Stimulated activated CD4-positive, alpha-beta T cell treated with anti-CD3 and anti-CD28 coated beads, Interleukin-15, amount 100 ng/mL, for 48 hours (primary cell): ENCODE results near the gene MED1.
A peak's percentile ranks its signal among the peaks of the same experiment; 100 is the strongest.
"Not testable (repeated sequence)": the region's sequence is repeated elsewhere in the genome, so short reads cannot be mapped to it uniquely, and the experiment has no call there.

Experiments
- DNase-seq, 2 donors: peaks; one replicate each; pipeline ENCODE4 v3.0.0-alpha.2; 2020; ENCODE audit warnings: low read depth in 2 of 2

The MED1 gene, protein sequence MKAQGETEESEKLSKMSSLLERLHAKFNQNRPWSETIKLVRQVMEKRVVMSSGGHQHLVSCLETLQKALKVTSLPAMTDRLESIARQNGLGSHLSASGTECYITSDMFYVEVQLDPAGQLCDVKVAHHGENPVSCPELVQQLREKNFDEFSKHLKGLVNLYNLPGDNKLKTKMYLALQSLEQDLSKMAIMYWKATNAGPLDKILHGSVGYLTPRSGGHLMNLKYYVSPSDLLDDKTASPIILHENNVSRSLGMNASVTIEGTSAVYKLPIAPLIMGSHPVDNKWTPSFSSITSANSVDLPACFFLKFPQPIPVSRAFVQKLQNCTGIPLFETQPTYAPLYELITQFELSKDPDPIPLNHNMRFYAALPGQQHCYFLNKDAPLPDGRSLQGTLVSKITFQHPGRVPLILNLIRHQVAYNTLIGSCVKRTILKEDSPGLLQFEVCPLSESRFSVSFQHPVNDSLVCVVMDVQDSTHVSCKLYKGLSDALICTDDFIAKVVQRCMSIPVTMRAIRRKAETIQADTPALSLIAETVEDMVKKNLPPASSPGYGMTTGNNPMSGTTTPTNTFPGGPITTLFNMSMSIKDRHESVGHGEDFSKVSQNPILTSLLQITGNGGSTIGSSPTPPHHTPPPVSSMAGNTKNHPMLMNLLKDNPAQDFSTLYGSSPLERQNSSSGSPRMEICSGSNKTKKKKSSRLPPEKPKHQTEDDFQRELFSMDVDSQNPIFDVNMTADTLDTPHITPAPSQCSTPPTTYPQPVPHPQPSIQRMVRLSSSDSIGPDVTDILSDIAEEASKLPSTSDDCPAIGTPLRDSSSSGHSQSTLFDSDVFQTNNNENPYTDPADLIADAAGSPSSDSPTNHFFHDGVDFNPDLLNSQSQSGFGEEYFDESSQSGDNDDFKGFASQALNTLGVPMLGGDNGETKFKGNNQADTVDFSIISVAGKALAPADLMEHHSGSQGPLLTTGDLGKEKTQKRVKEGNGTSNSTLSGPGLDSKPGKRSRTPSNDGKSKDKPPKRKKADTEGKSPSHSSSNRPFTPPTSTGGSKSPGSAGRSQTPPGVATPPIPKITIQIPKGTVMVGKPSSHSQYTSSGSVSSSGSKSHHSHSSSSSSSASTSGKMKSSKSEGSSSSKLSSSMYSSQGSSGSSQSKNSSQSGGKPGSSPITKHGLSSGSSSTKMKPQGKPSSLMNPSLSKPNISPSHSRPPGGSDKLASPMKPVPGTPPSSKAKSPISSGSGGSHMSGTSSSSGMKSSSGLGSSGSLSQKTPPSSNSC (N-terminal part only)

DNA sequence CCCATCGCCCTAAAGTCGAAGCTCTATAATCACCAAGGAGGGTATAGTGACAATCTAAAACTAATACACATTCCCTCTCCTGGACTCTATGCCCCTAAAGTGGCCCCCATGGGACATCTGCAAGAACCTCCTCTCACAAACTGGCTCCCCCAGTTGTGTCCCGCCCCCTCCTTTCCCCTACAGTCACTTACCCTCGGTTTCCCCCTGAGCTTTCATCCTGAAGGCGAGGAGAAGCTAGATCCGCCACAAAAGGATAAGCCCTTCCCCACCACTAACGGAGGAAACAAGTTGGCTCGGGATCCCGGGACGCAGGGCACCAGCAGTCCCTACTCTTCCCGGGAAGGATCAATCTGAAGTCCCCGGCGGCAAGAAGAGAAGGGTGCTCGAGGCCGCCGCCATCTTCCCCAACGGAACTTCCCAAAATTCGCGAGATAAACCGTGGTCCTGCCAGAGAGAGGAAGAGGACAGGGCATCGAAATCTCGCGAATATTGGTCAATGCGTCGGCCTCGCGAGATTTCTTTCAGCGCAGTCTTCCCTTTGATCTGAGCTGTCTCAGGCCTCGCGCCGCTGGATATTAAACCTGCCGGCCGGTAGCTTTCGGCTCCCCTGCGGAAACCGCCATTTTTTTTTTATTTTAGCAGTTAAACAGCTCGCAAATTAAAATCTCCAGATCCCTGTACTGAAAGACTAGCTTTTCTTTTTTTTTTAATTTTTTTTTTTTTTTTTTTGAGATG is at the start of gene MED1:
Gene MED1, minus strand, starts transcription at position 417 of the 735 bp plus-strand sequence. Its CDS starts 201 bp downstream, at position 216.
- DNase-seq: peak; percentile 89 to 91

DNA sequence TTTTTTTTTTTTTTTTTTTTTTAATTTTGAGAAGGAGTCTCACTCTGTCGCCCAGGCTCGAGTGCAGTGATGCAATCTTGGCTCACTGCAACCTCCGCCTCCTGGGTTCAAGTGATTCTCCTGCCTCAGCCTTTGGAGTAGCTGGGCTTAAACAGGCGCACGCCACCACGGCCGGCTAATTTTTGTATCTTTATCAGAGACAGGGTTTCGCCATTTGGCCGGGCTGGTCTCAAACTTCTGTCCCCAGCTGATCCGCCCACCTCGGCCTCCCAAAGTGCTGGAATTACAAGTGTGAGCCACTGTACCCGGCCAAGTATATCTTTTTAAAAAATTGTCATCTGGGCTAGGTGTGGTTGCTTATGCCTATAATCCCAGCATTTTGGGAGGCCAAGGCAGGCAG is 45.9 kb upstream of the MED1 start:
- DNase-seq: not testable (repeated sequence)

DNA sequence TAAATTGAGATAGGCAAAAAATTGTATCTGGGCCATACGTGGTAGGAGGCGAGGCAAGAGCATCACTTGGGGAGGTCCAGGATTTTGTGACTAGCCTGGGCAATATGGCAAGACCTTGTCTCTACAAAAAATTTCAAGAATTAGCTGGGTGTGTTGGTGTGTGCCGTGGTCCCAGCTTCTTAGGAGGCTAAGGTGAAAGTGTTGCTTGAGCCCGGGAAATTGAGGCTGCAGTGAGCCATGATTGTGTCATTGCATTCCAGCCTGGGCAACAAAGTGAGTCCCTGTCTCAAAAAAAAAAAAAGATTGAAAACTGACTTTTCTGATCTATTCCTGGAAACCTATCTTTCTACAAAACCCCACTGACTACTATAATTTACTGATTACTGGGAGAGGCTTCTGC is 36.9 kb upstream of the MED1 start:
- no peak for DNase-seq

DNA sequence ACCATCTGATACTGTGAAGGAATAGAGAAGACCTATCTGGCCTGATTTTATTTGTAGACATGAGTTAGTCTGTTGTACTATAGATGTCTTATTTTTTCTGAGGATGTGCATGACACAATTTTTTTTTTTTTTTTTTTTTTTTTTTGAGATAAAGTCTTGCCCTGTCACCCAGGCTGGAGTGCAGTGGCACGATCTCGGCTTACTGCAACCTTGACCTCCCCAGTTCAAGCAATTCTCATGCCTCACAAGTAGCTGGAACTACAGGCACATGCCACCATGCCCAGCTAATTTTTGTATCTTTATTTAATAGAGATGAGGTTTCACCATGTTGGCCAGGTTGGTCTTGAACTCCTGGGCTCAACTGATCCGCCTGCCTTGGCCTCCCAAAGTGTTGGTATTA is 36.4 kb upstream of the MED1 start:
- not testable (repeated sequence) for DNase-seq

DNA sequence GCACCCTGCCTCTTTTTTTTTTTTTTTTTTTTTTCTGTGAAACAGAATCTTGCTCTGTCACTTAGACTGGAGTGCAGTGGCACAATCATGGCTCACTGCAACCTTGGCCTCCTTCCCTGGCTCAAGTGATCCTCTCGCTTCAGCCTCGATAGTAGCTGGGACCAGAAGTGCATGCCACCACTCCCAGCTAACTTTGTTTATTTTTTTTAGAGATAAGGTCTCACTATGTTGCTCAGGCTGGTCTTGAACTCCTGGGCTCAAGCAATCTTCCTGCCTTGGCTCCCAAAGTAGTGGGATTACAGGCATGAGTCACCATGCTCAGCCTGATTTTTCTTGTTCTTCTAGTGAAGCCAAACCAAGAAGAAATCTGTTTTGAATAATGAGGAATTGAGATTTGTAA is 35.2 kb upstream of the MED1 start:
- no peak for DNase-seq

DNA sequence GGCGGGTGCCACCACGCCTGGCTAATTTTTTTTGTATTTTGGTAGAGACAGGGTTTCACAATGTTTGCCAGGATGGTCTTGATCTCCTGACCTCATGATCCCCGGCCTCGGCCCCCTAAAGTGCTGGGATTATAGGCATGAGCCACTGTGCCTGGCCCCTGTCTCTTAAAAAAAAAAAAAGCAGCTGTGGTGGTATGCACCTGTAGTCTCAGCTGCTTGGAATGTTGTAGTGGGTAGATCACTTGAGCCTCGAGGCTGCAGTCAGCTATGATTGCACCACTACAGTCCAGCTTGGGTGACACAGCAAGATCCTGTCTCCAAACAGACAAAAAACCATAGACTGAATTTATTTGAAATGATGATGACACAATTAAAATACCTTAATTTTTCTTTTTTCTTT is 34.5 kb upstream of the MED1 start:
- DNase-seq: no peak

DNA sequence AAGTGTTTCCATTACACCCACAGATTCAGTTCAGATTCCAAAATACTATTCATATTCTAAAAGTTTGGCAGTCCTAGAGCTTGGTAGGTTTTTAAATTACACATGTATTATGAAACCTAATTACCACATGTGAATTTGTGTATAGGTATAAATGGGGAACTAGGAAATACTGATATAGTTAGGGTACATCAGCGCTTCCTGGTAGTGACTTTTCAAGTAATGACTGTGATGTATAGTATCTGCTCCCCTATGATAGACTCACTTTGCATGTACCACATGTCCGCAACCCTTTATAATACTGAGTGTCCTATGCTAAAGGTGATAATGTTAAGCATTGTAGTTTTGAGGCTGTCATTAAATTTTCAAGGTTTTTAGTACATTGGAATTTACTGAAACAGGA is 33.1 kb upstream of the MED1 start:
- no peak for DNase-seq

DNA sequence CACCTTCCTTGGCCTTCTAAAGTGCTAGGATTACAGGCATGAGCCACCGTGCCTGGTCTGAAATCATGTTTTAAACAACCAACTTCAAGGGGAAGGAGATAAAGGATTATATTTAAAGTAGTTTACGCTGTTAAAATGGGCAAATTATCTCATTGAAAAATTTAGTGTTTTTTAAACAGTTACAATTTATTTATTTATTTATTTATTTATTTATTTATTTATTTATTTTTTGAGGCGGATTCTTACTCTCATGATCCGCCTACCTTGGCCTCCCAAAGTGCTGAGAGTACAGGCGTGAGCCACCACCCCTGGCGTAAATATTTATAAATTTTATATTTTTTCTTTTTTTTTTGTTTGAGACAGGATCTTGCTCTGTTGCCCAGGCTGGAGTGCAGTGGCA is 32.4 kb upstream of the MED1 start:
- no peak for DNase-seq

DNA sequence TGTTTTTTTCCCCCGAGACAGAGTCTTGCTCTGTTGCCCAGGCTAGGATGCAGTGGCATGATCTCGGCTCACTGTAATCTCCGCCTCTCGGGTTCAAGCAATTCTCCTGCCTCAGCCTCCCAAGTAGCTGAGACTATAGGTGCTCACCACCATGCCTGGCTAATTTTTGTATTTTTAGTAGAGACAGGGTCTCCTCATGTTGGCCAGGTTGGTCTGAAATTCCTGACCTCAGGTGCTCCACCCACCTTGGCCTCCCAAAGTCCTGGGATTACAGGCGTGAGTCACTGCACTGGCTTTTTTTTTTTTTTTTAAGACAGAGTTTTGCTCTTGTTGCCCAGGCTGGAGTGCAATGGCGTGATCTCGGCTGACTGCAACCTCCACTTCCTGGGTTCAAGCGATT is 28.6 kb upstream of the MED1 start:
- not testable (repeated sequence) for DNase-seq

DNA sequence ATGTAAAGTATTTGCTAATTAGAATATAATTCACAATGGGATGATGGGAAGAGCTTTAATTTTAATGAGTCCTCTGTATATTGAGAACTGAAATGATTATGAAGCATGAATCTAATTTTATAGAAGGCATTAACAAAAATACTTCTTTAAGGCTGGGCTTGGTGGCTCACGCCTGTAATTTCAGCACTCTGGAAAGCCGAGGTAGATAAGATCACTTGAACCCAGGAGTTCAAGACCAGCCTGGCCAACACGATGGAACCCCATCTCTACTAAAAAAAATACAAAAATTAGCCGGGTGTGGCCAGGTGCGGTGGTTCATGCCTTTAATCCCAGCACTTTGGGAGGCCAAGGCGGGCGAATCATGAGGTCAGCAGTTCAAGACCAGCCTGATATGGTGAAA is 22.2 kb upstream of the MED1 start:
- no peak for DNase-seq

DNA sequence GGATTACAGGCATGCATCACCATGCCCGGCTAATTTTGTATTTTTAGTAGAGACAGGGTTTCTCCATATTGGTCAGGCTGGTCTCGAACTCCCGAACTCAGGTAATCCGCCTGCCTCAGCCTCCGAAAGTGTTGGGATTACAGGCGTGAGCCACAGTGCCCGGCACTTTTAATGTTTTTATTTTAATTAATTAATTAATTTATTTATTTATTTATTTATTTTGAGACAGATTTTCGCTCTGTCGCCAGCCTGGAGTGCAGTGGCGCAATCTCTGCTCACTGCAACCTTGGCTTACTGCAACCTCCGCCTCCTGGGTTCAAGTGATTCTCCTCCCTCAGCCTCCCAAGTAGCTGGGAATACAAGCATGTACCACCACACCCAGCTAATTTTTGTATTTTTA is 17.5 kb upstream of the MED1 start:
- DNase-seq: not testable (repeated sequence)

DNA sequence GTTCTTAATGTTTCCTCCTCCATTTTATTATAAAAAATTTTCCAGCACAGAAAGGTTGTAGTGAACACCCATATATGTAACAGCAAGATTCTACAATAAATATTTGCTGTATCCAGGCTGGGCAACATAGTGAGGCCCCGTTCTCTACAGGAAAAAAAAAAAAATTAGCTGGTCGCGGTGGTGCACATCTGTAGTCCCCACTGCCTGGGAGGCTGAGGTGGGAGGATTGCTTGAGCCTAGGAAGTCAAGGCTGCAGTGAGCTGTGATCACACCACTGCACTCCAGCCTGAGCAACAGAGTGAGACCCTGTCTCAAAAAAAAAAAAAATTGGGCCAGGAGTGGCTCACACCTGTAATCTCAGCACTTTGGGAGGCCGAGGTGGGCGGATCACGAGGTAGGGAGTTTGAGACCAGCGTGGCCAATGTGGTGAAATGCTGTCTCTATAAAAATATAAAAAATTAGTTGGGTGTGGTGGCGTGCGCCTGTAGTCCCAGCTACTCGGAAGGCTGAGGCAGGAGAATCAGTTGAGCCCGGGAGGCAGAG is 13.6 kb upstream of the MED1 start:
- not testable (repeated sequence) for DNase-seq

DNA sequence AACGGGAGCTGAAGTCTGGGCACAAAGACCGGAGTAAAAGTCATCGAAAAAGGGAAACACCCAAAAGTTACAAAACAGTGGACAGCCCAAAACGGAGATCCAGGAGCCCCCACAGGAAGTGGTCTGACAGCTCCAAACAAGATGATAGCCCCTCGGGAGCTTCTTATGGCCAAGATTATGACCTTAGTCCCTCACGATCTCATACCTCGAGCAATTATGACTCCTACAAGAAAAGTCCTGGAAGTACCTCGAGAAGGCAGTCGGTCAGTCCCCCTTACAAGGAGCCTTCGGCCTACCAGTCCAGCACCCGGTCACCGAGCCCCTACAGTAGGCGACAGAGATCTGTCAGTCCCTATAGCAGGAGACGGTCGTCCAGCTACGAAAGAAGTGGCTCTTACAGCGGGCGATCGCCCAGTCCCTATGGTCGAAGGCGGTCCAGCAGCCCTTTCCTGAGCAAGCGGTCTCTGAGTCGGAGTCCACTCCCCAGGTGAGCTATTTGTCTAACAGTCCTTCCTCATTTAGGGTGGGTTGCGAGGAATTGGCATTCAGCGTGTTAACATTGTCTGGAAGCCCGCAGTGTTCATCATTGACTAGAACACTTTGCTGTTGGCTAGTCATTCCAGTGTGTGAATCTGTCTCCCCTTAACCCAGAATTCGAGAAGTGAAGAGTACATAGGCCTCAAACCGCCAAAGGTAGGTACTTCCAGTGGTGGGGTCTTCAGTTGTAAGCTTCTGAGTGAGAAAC is 11.7 kb upstream of the MED1 start:
- DNase-seq: no peak

DNA sequence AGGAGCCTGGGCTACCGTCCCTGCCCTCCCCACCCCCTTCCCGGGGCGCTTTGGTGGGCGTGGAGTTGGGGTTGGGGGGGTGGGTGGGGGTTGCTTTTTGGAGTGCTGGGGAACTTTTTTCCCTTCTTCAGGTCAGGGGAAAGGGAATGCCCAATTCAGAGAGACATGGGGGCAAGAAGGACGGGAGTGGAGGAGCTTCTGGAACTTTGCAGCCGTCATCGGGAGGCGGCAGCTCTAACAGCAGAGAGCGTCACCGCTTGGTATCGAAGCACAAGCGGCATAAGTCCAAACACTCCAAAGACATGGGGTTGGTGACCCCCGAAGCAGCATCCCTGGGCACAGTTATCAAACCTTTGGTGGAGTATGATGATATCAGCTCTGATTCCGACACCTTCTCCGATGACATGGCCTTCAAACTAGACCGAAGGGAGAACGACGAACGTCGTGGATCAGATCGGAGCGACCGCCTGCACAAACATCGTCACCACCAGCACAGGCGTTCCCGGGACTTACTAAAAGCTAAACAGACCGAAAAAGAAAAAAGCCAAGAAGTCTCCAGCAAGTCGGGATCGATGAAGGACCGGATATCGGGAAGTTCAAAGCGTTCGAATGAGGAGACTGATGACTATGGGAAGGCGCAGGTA is 11.0 kb upstream of the MED1 start:
- DNase-seq: no peak

DNA sequence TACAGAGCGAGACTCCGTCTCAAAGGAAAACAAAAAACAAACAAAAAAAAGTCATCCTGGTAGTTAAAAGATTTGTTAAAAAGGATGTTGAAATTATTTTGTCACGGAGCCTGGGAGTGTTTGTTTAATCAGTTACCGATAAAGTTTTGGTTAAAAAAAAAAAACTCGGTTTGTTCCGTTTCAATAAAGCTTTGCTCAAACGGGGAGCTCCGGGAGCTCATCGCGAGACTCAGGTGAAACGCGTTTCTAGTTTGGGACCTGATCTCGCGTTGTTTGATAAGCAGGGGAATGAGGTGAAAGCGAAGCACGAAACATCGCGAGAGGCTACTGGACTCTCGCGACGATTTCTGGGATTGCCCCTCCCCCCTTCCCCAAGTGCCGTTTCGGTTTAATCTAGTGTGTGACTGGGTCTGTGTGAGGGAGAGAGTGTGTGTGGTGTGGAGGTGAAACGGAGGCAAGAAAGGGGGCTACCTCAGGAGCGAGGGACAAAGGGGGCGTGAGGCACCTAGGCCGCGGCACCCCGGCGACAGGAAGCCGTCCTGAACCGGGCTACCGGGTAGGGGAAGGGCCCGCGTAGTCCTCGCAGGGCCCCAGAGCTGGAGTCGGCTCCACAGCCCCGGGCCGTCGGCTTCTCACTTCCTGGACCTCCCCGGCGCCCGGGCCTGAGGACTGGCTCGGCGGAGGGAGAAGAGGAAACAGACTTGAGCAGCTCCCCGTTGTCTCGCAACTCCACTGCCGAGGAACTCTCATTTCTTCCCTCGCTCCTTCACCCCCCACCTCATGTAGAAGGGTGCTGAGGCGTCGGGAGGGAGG is 10.3 kb upstream of the MED1 start, which contains the start of gene CDK12:
Gene CDK12, plus strand, starts transcription at position 374 of the 813 bp plus-strand sequence. CDS start 586 bp downstream, outside the sequence.
- DNase-seq: peak; percentile 92

DNA sequence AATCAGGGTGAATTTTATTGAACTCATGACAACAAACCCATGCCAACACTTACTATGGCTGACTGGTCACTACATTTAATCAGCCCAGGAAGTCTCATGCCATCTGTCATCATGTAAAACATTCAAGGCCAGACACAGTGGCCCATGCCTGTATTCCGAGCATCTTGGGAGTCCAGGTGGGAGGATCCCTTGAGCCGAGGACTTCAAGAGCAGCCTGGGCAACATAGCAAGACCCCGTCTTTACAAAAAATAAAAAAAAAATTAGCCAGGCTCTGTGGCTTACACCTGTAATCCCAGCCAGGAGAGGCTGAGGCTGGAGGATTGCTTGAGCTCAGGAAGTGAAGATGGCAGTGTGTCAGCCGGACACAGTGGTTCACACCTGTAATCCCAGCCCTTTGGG is 4.9 kb upstream of the MED1 start:
- DNase-seq: no peak

DNA sequence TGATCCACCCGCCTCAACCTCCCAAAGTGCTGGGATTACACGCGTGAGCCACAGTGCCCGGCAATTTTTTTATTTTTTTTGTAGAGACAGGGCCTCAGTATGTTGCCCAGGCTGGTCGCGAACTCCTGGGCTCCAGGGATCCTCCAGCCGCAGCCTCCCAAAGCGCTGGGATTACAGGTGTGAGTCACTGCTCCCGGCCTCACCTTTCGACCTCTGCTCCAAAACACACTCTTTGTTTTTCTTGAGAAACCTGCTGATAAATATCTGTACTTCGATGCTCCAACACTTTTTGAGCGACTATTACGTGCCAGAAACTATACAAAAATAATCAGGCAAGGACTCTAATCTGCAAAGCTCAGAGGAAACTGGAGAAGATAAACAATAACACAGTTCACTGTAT is 1.0 kb downstream of the MED1 start:
- DNase-seq: no peak

DNA sequence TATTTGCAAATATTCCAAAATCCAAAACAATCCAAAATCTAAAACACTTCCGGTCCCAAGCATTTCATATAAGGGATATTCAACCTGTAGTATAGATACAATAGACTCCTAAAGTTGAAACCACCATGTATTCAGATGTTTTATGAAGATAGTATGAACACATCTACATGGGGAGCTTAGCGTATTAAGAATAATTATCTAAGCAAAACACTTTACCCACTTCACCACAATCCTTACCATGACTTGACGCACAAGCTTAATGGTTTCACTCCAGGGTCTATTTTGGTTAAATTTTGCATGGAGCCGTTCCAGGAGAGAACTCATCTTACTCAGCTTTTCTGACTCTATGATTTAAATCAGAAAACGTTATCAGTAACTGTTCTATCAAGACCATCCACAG is 3.5 kb downstream of the MED1 start:
- no peak for DNase-seq

DNA sequence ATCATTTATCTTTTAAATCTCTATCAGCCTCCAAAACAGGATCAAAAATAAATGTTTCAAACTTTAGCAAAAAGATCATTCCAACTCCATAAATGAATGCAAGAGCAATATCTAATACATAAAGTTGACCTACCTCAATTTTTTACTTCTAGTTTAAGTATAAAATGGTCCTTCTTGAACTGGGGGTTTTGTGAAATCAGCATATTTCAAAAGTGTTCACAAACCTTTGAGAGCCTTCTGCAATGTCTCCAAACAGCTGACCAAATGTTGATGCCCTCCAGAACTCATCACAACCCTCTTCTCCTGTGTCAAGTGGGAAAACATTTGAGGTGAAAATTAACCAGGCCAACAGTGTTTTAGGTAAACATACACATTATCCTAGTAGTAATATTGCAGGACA is 7.7 kb downstream of the MED1 start:
- no peak for DNase-seq
